Effector CD8-positive, alpha-beta T cell (primary cell): Measurements from ENCODE around the gene VAV2.
"Not testable (repeated sequence)": the region's sequence is repeated elsewhere in the genome, so short reads cannot be mapped to it uniquely, and the experiment has no call there.

Experiments used
- DNase-seq: peaks from one replicate; lab custom pipeline; 2025; lab: John Stamatoyannopoulos, UW

The VAV2 gene

GRCh38 chr9:133938086-133938485 lies 54.0 kb downstream of the VAV2 start:
- DNase-seq, result no peak

- DNase-seq, result no peak
These were observed 55.0 kb downstream of the VAV2 start for GRCh38 chr9:133937120-133937519.

GRCh38 chr9:133935328-133936005 lies 56.7 kb downstream of the VAV2 start:
- no peak for DNase-seq

- DNase-seq, result no peak
These were observed 57.5 kb downstream of the VAV2 start for GRCh38 chr9:133934482-133935232.

- no peak for DNase-seq
These were observed 58.6 kb downstream of the VAV2 start for GRCh38 chr9:133933426-133934026.

GRCh38 chr9:133932633-133933032 lies 59.5 kb downstream of the VAV2 start:
- DNase-seq, result no peak

GRCh38 chr9:133932181-133932580 lies 59.9 kb downstream of the VAV2 start:
- DNase-seq, result no peak

- no peak for DNase-seq
These were observed 61.2 kb downstream of the VAV2 start for GRCh38 chr9:133930682-133931485.

GRCh38 chr9:133930046-133930681 lies 62.0 kb downstream of the VAV2 start:
- DNase-seq, result no peak

GRCh38 chr9:133929599-133929998 lies 62.5 kb downstream of the VAV2 start:
- no peak for DNase-seq

GRCh38 chr9:133928248-133928764 lies 63.8 kb downstream of the VAV2 start:
- no peak for DNase-seq

- no peak for DNase-seq
These were observed 65.1 kb downstream of the VAV2 start for GRCh38 chr9:133927041-133927440.

- DNase-seq, result no peak
These were observed 65.8 kb downstream of the VAV2 start for GRCh38 chr9:133926165-133926856.

- no peak for DNase-seq
These were observed 67.7 kb downstream of the VAV2 start for GRCh38 chr9:133924453-133924852.

- DNase-seq, result not testable (repeated sequence)
These were observed 68.5 kb downstream of the VAV2 start for GRCh38 chr9:133923608-133924007.

- DNase-seq, result no peak
These were observed 70.3 kb downstream of the VAV2 start for GRCh38 chr9:133921866-133922265.

GRCh38 chr9:133920471-133920870 lies 71.7 kb downstream of the VAV2 start:
- DNase-seq, result no peak

GRCh38 chr9:133919253-133920115 lies 72.6 kb downstream of the VAV2 start:
- no peak for DNase-seq

GRCh38 chr9:133918111-133918813 lies 73.9 kb downstream of the VAV2 start:
- DNase-seq, result no peak
